ENCODE measurements around the gene JCHAIN. TPM values are rescaled to one million over a fixed set of nuclear protein-coding genes. Genes with fewer than 3 reads are reported as not detected.

Gene JCHAIN
- total and polyA plus RNA-seq, 2 of the 4 experiments (the other 2 are of a cell fraction) = 0.72 to 0.86 TPM

- in situ Hi-C loops (cut with MboI; ENCODE audit: low sequenced_read_pairs) (loop anchor here (25.0 kb wide), 1 partner anchor 1105 kb away; no protein-coding TSS in a partner anchor), intact Hi-C loops (cut with micrococcal nuclease) (loop anchor here (10.0 kb wide), 1 partner anchor 167 kb away; no protein-coding TSS in a partner anchor), dilution Hi-C loops (cut with HindIII; ENCODE audit: low sequenced_read_pairs, unreplicated experiment) (no loop called here)
- TF ChIP-seq MAZ (IDR thresholded peaks at IDR 0.05; ENCODE audit: borderline replicate concordance, low read depth, low read length) (no peak), ELK1 (IDR thresholded peaks at IDR 0.05; ENCODE audit: borderline replicate concordance, low read depth, low read length) (no peak)
- no peak overlapping the region for H3K18ac ChIP-seq (ENCODE audit: low read depth, low read length)
- no peaks in the 10 kb centered on the region for H3K9me1 ChIP-seq (ENCODE audit: insufficient read depth, low read length)
- H2BK20ac ChIP-seq (ENCODE audit: low read depth, low read length) = no peak overlapping the region
- H2BK120ac ChIP-seq (ENCODE audit: low read depth, low read length) = no peak overlapping the region
- H3K4ac ChIP-seq (ENCODE audit: low read depth, low read length) = no peak overlapping the region
- H2BK15ac ChIP-seq (ENCODE audit: low read depth, low read length) = no peak overlapping the region
- H3K27me3 ChIP-seq (ENCODE audit: control insufficient read depth, insufficient read depth, low read length) = peaks cover 5% of the 10 kb centered on the region
- CTCF ChIA-PET = no interaction called here
- no peak overlapping the region for H4K91ac ChIP-seq (ENCODE audit: insufficient read depth, low read depth, low read length)
- no peaks in the 10 kb centered on the region for H3K9me3 ChIP-seq (ENCODE audit: control insufficient read depth, insufficient read depth, low read length)
- H3K36me3 ChIP-seq (ENCODE audit: control insufficient read depth, insufficient read depth, low read length) = no peaks in the 10 kb centered on the region
- H3K79me1 ChIP-seq (ENCODE audit: low read depth in 1 of 2, low read length in 2 of 2) = no peaks in the 10 kb centered on the region
- no peak for ATAC-seq (ENCODE audit: low read depth)
- no peak overlapping the region for H3K4me2 ChIP-seq (ENCODE audit: low read depth, low read length)
- DNase-seq = no peak
- H2AFZ ChIP-seq (replicated peaks; ENCODE audit: low read length, poor library complexity) = no peak overlapping the region
- no peak overlapping the region for H4K8ac ChIP-seq (ENCODE audit: low read depth in 2 of 2, low read length in 2 of 2)
- no peak overlapping the region for H3K4me3 ChIP-seq (ENCODE audit: insufficient read depth, low read depth, low read length)
- POLR2A ChIA-PET (ENCODE audit: unreplicated experiment) = no interaction called here
- no peak overlapping the region for H3K14ac ChIP-seq (replicated peaks; ENCODE audit: low read depth, low read length)
- no TSS peak for BruUV-seq (replicated peaks)
- no peak overlapping the region for H3K56ac ChIP-seq (ENCODE audit: extremely low read depth, insufficient read depth, low read length)
- no peak overlapping the region for H3K23ac ChIP-seq (ENCODE audit: low read depth, low read length)
- H4K20me1 ChIP-seq (ENCODE audit: insufficient read depth, low read length) = no peaks in the 10 kb centered on the region
- no peak overlapping the region for H2AK9ac ChIP-seq (replicated peaks; ENCODE audit: low read depth, low read length, poor library complexity)
- H3K27ac ChIP-seq (ENCODE audit: insufficient read depth, low read length) = no peak overlapping the region
- H2BK5ac ChIP-seq (ENCODE audit: low read depth, low read length, poor library complexity, severe bottlenecking) = no peak overlapping the region
- no peak overlapping the region for H3K9ac ChIP-seq (ENCODE audit: low read depth, low read length)
- no peak overlapping the region for H2AK5ac ChIP-seq (ENCODE audit: low read depth, low read length)
- no peak overlapping the region for H4K5ac ChIP-seq (ENCODE audit: low read depth, low read length)
- no CpG with 5 or more reads among the region's 3 CpGs for WGBS, 2 experiments (ENCODE audit: extremely low coverage in 2 of 2, insufficient read length in 1 of 2)
- peaks cover 3% of the 10 kb centered on the region; the same call in 1 of the 2 replicates for H3K4me1 ChIP-seq (ENCODE audit: control insufficient read depth, insufficient read depth, low read length)
These were observed 58.9 kb downstream of the JCHAIN start for GRCh38 chr4:70607334-70607853.

Data from IMR-90 (cell line).